Endodermal cell (in vitro differentiated cells): Measurements from ENCODE around the gene ATF7IP. TPM values are rescaled to one million over a fixed set of nuclear protein-coding genes. Genes with fewer than 3 reads are reported as not detected.
A peak's percentile ranks its signal among the peaks of the same experiment; 100 is the strongest.

Experiments used
- DNase-seq: peaks from one replicate; pipeline ENCODE4 v3.0.0-alpha.2; 2017
- H3K27ac ChIP-seq: 2 replicates; pipeline ENCODE4 v1.5.1; 2013; ENCODE audit warnings: mild to moderate bottlenecking, low read depth, low read length, moderate library complexity
- H3K27me3 ChIP-seq: 2 replicates; pipeline ENCODE4 v1.6.1; 2013; ENCODE audit warnings: mild to moderate bottlenecking, low read length, moderate library complexity; ENCODE audit not compliant: insufficient read depth, control insufficient read depth, poor library complexity, severe bottlenecking
- H3K36me3 ChIP-seq: 2 replicates; pipeline ENCODE4 v1.7.0; 2013; ENCODE audit warnings: mild to moderate bottlenecking, low read length, moderate library complexity; ENCODE audit not compliant: control insufficient read depth, insufficient read depth
- H3K4me1 ChIP-seq: one replicate; pipeline ENCODE4 v1.7.0; 2013; ENCODE audit warnings: low read length; ENCODE audit not compliant: control insufficient read depth, insufficient read depth
- H3K4me3 ChIP-seq: 2 replicates; pipeline ENCODE4 v1.5.1; 2013; ENCODE audit warnings: mild to moderate bottlenecking, low read length, moderate library complexity
- H3K9ac ChIP-seq: 2 replicates; pipeline ENCODE4 v1.6.1; 2013; ENCODE audit warnings: mild to moderate bottlenecking, low read length, moderate library complexity; ENCODE audit not compliant: poor library complexity, severe bottlenecking; ENCODE audit errors: extremely low read depth
- H3K9me3 ChIP-seq: 2 replicates; pipeline ENCODE4 v1.6.1; 2013; ENCODE audit warnings: mild to moderate bottlenecking, low read length, moderate library complexity; ENCODE audit not compliant: control insufficient read depth
- H3K27ac Mint-ChIP-seq: 2 replicates; pipeline ENCODE4 v1.8.0; 2020; ENCODE audit warnings: mixed read lengths
- H3K27me3 Mint-ChIP-seq: 2 replicates; pipeline ENCODE4 v1.8.0; 2021; ENCODE audit warnings: mild to moderate bottlenecking, mixed read lengths; ENCODE audit not compliant: insufficient read depth
- H3K36me3 Mint-ChIP-seq: 2 replicates; pipeline ENCODE4 v1.8.0; 2020; ENCODE audit warnings: low read depth, mixed read lengths
- H3K4me1 Mint-ChIP-seq: 2 replicates; pipeline ENCODE4 v1.8.0; 2020; ENCODE audit warnings: mixed read lengths
- H3K4me3 Mint-ChIP-seq: 2 replicates; pipeline ENCODE4 v1.8.0; 2020; ENCODE audit warnings: mild to moderate bottlenecking, moderate library complexity, mixed read lengths
- H3K9me3 Mint-ChIP-seq: 2 replicates; pipeline ENCODE4 v1.8.0; 2020; ENCODE audit warnings: mild to moderate bottlenecking, mixed read lengths
- CTCF ChIP-seq: fragments of 200-600 bp; sonication (generic); conservative IDR thresholded peaks from 2 replicates; pipeline ENCODE4 v1.5.0; 2021; ENCODE audit warnings: antibody characterized with exemption, mild to moderate bottlenecking
- WGBS, 2 experiments: methylation state at CpG; one replicate each; pipeline versions ENCODE4 v1.1.5 to v1.1.7; 2013; ENCODE audit warnings: missing lambda C conversion rate in 2 of 2, mixed read lengths in 1 of 2; ENCODE audit not compliant: insufficient coverage in 1 of 2, insufficient read length in 1 of 2; 5-methylcytosine and 5-hydroxymethylcytosine counted together
- total RNA-seq, 2 donors: library from RNA; stranded (reverse); fragmentation: NEBNext Ultra II Directional in 1 of 2; extraction: Animal tissue kit (Norgen Biotek cat#: 25700) in 1 of 2; gene quantifications; 2 replicates in 1 of 2; 3 replicates in 1 of 2; pipeline ENCODE4 v1.2.1, GENCODE V29; 2021

The ATF7IP gene
- total RNA-seq, 2 donors from 2014 or later: 174 to 222 TPM

GRCh38 chr12:14384783-14385638 lies 19.5 kb downstream of the ATF7IP start:
- 0 to 12% methylated on average over 2 of the region's 2 CpGs for WGBS, 2 experiments

GRCh38 chr12:14387219-14387871 lies 21.9 kb downstream of the ATF7IP start:
- Mint-ChIP-seq H3K4me3 (no peak overlapping the region), H3K36me3 (peaks cover 29% of the 10 kb centered on the region), H3K27me3 (no peaks in the 10 kb centered on the region), H3K27ac (peak overlapping the region; percentile 2), H3K9me3 (peaks cover 2% of the 10 kb centered on the region), H3K4me1 (peaks cover 50% of the 10 kb centered on the region)
- 100% methylated on average over 2 of the region's 3 CpGs; no CpG with 5 or more reads in 1 of the 2 experiments for WGBS, 2 experiments
- Histone ChIP-seq H3K9me3 (peaks cover 4% of the 10 kb centered on the region), H3K27me3 (no peaks in the 10 kb centered on the region), H3K27ac (no peak overlapping the region), H3K4me3 (no peak overlapping the region), H3K9ac (no peak overlapping the region), H3K36me3 (no peaks in the 10 kb centered on the region), H3K4me1 (peaks cover 5% of the 10 kb centered on the region)
- TF ChIP-seq CTCF: no peak
- DNase-seq: no peak

More at GRCh38 chr12:14384783-14385638, 19.5 kb downstream of the ATF7IP start:
- H3K36me3 ChIP-seq: peaks cover 3% of the 10 kb centered on the region
- H3K9ac ChIP-seq: no peak overlapping the region
- peak overlapping the region; percentile 32 for H3K4me3 Mint-ChIP-seq
- H3K36me3 Mint-ChIP-seq: peaks cover 37% of the 10 kb centered on the region
- peaks cover 34% of the 10 kb centered on the region for H3K4me1 Mint-ChIP-seq
- DNase-seq: peak; percentile 88
- peaks cover 8% of the 10 kb centered on the region for H3K9me3 ChIP-seq
- H3K4me3 ChIP-seq: peak overlapping the region; percentile 67
- TF ChIP-seq CTCF: no peak
- H3K27me3 ChIP-seq: no peaks in the 10 kb centered on the region
- no peaks in the 10 kb centered on the region for H3K27me3 Mint-ChIP-seq
- peak overlapping the region; percentile 90 for H3K27ac Mint-ChIP-seq
- peaks cover 17% of the 10 kb centered on the region for H3K9me3 Mint-ChIP-seq
- H3K4me1 ChIP-seq: peaks cover 4% of the 10 kb centered on the region
- peak overlapping the region; percentile 89 for H3K27ac ChIP-seq

GRCh38 chr12:14390449-14390848 lies 25.0 kb downstream of the ATF7IP start:
- H3K27ac ChIP-seq: no peak overlapping the region
- no peaks in the 10 kb centered on the region for H3K27me3 Mint-ChIP-seq
- no peak overlapping the region for H3K4me3 Mint-ChIP-seq
- H3K9me3 ChIP-seq: peaks cover 4% of the 10 kb centered on the region
- H3K9me3 Mint-ChIP-seq: peaks cover 2% of the 10 kb centered on the region
- H3K27ac Mint-ChIP-seq: no peak overlapping the region
- peaks cover 7% of the 10 kb centered on the region for H3K4me1 ChIP-seq
- TF ChIP-seq CTCF: no peak
- H3K9ac ChIP-seq: no peak overlapping the region
- peaks cover 31% of the 10 kb centered on the region for H3K36me3 Mint-ChIP-seq
- no peak overlapping the region for H3K4me3 ChIP-seq
- H3K4me1 Mint-ChIP-seq: peaks cover 52% of the 10 kb centered on the region
- no peak for DNase-seq
- H3K27me3 ChIP-seq: no peaks in the 10 kb centered on the region
- H3K36me3 ChIP-seq: no peaks in the 10 kb centered on the region
- 100% methylated on average over 1 of the region's 3 CpGs; no CpG with 5 or more reads in 1 of the 2 experiments for WGBS, 2 experiments
